HepG2 (cell line): ENCODE measurements around the gene FBXO44. TPM values are rescaled to one million over a fixed set of nuclear protein-coding genes. Genes with fewer than 3 reads are reported as not detected.

Source experiments
- ELF4 ChIP-seq: sonication (generic); formaldehyde crosslinking; IDR thresholded peaks from 2 replicates; pipeline ENCODE4 v1.5.0; 2020; ENCODE audit warnings: missing genetic modification reagents, mild to moderate bottlenecking, moderate library complexity, borderline replicate concordance
- HES4 ChIP-seq: sonication (generic); formaldehyde crosslinking; IDR thresholded peaks from 2 replicates; pipeline ENCODE4 v1.9.0; 2021; ENCODE audit warnings: mild to moderate bottlenecking, missing genetic modification reagents, borderline replicate concordance
- HOXA3 ChIP-seq: sonication (generic); formaldehyde crosslinking; IDR thresholded peaks from 2 replicates; pipeline ENCODE4 v1.5.0; 2020; ENCODE audit warnings: missing genetic modification reagents
- HOXA5 ChIP-seq: sonication (generic); formaldehyde crosslinking; IDR thresholded peaks from 2 replicates; pipeline ENCODE4 v1.4.0; 2020; ENCODE audit warnings: missing genetic modification reagents
- MEF2D ChIP-seq: sonication (generic); formaldehyde crosslinking; IDR thresholded peaks from 2 replicates; pipeline ENCODE4 v1.5.1; 2020; ENCODE audit warnings: mild to moderate bottlenecking, missing genetic modification reagents
- MLLT10 ChIP-seq: sonication (generic); formaldehyde crosslinking; IDR thresholded peaks from 2 replicates; pipeline ENCODE4 v1.4.0; 2020; ENCODE audit warnings: missing genetic modification reagents
- MTA1 ChIP-seq: sonication (generic); formaldehyde crosslinking; IDR thresholded peaks from 2 replicates; pipeline ENCODE4 v1.4.0; 2020; ENCODE audit warnings: missing genetic modification reagents, mild to moderate bottlenecking, borderline replicate concordance
- SOX13 ChIP-seq, 3 experiments: fragments of 450-650 bp in 1 of 3; sonication (generic) in 1 of 3; formaldehyde crosslinking in 1 of 3; IDR thresholded peaks in 2 of 3; conservative IDR thresholded peaks in 1 of 3; 2 replicates each; pipeline versions ENCODE4 v1.5.0 to v1.6.1; 2016 to 2020; ENCODE audit warnings: antibody characterized with exemption in 1 of 3, mild to moderate bottlenecking in 1 of 3, missing compliant biosample characterization in 1 of 3, missing genetic modification reagents in 1 of 3, moderate library complexity in 1 of 3
- SRF ChIP-seq: IDR thresholded peaks from 2 replicates; pipeline ENCODE4 v1.6.1; 2011; ENCODE audit warnings: mild to moderate bottlenecking, low read depth, low read length, moderate library complexity
- ZBTB42 ChIP-seq: sonication (generic); formaldehyde crosslinking; IDR thresholded peaks from 2 replicates; pipeline ENCODE4 v1.5.0; 2020; ENCODE audit warnings: mild to moderate bottlenecking, missing genetic modification reagents
- ZNF138 ChIP-seq: sonication (generic); formaldehyde crosslinking; IDR thresholded peaks from 2 replicates; pipeline ENCODE4 v1.5.0; 2020; ENCODE audit warnings: mild to moderate bottlenecking, low read depth, missing genetic modification reagents
- ZNF224 ChIP-seq: sonication (generic); formaldehyde crosslinking; IDR thresholded peaks from 2 replicates; pipeline ENCODE4 v1.5.0; 2020; ENCODE audit warnings: mild to moderate bottlenecking, missing genetic modification reagents
- ZNF326 ChIP-seq: sonication (generic); formaldehyde crosslinking; IDR thresholded peaks from 2 replicates; pipeline ENCODE4 v1.4.0; 2020; ENCODE audit warnings: missing genetic modification reagents, borderline replicate concordance
- ZNF720 ChIP-seq: sonication (generic); formaldehyde crosslinking; IDR thresholded peaks from 2 replicates; pipeline ENCODE4 v1.4.0; 2020; ENCODE audit warnings: missing genetic modification reagents
- polyA plus RNA-seq, 8 experiments: library from polyadenylated mRNA; depleted of rRNA in 3 of 8; stranded (reverse) in 7 of 8; unstranded in 1 of 8; fragments of >200 nt; fragmentation: Illumina TruSeq in 4 of 8; extraction: Trizol in 4 of 8; gene quantifications; 2 replicates each; pipeline versions ENCODE4 v1.2.1 to v1.2.3, GENCODE V29; 2011 to 2016; ENCODE audit warnings: low read depth in 4 of 8, missing spikeins in 1 of 8, mixed read lengths in 1 of 8; ENCODE audit not compliant: insufficient read depth in 1 of 8
- total RNA-seq, 5 experiments: library from RNA; depleted of rRNA; stranded (reverse); fragments of >200 nt; fragmentation: Illumina TruSeq; extraction: Trizol; gene quantifications; 2 replicates each; pipeline ENCODE4 v1.2.3, GENCODE V29; 2016; ENCODE audit warnings: low read depth in 1 of 5
- TF ChIP-seq, protein P1 (sequence below): sonication (generic); formaldehyde crosslinking; IDR thresholded peaks from 2 replicates; pipeline ENCODE4 v1.5.1; 2020; ENCODE audit warnings: mild to moderate bottlenecking, missing genetic modification reagents, borderline replicate concordance
- TF ChIP-seq, protein P2 (sequence below): sonication (generic); formaldehyde crosslinking; IDR thresholded peaks from 2 replicates; pipeline ENCODE4 v1.5.1; 2020; ENCODE audit warnings: missing genetic modification reagents, mild to moderate bottlenecking, borderline replicate concordance
- TF ChIP-seq, protein P3 (sequence below): sonication (generic); formaldehyde crosslinking; IDR thresholded peaks from 2 replicates; pipeline ENCODE4 v1.8.0; 2022; ENCODE audit warnings: mild to moderate bottlenecking, missing genetic modification reagents
- TF ChIP-seq, protein P4 (sequence below): IDR thresholded peaks from 2 replicates; pipeline ENCODE4 v1.6.1; 2016; ENCODE audit warnings: low read depth, control low read depth

FBXO44 gene
- total and polyA plus RNA-seq, 2 of the 13 experiments (the other 11 are each of a cell fraction or from before 2014, with no cell fraction given), result 22.4 to 27.9 TPM

GRCh38 chr1:11680270-11681070 lies 25.8 kb downstream of the FBXO44 start (continued):
- 0 out of 2 replicates have a peak, but pooled peaks have one; percentile 38 for TF ChIP-seq MTA1 (CRISPR knock-in tag)
- TF ChIP-seq SRF, result no peak
- TF ChIP-seq HES4 (CRISPR knock-in tag), result peak; percentile 73; the same call in 1 of the 2 replicates
- no peak for TF ChIP-seq HOXA3 (CRISPR knock-in tag)
- TF ChIP-seq, protein P1, sequence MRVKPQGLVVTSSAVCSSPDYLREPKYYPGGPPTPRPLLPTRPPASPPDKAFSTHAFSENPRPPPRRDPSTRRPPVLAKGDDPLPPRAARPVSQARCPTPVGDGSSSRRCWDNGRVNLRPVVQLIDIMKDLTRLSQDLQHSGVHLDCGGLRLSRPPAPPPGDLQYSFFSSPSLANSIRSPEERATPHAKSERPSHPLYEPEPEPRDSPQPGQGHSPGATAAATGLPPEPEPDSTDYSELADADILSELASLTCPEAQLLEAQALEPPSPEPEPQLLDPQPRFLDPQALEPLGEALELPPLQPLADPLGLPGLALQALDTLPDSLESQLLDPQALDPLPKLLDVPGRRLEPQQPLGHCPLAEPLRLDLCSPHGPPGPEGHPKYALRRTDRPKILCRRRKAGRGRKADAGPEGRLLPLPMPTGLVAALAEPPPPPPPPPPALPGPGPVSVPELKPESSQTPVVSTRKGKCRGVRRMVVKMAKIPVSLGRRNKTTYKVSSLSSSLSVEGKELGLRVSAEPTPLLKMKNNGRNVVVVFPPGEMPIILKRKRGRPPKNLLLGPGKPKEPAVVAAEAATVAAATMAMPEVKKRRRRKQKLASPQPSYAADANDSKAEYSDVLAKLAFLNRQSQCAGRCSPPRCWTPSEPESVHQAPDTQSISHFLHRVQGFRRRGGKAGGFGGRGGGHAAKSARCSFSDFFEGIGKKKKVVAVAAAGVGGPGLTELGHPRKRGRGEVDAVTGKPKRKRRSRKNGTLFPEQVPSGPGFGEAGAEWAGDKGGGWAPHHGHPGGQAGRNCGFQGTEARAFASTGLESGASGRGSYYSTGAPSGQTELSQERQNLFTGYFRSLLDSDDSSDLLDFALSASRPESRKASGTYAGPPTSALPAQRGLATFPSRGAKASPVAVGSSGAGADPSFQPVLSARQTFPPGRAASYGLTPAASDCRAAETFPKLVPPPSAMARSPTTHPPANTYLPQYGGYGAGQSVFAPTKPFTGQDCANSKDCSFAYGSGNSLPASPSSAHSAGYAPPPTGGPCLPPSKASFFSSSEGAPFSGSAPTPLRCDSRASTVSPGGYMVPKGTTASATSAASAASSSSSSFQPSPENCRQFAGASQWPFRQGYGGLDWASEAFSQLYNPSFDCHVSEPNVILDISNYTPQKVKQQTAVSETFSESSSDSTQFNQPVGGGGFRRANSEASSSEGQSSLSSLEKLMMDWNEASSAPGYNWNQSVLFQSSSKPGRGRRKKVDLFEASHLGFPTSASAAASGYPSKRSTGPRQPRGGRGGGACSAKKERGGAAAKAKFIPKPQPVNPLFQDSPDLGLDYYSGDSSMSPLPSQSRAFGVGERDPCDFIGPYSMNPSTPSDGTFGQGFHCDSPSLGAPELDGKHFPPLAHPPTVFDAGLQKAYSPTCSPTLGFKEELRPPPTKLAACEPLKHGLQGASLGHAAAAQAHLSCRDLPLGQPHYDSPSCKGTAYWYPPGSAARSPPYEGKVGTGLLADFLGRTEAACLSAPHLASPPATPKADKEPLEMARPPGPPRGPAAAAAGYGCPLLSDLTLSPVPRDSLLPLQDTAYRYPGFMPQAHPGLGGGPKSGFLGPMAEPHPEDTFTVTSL (CRISPR knock-in tag), result no peak
- TF ChIP-seq ZNF138 (CRISPR knock-in tag), result 0 out of 2 replicates have a peak, but pooled peaks have one; percentile 22
- TF ChIP-seq MLLT10, result no peak
- no peak for TF ChIP-seq HOXA5 (CRISPR knock-in tag)
- no peak for TF ChIP-seq ZNF326 (CRISPR knock-in tag)
- 0 out of 2 replicates have a peak, but pooled peaks have one; percentile 40 for TF ChIP-seq ELF4 (CRISPR knock-in tag)
- peak; percentile 58; the same call in 1 of the 2 replicates for TF ChIP-seq MEF2D (CRISPR knock-in tag)
- no peak for TF ChIP-seq ZBTB42 (CRISPR knock-in tag)
- TF ChIP-seq SOX13 (IDR thresholded peaks at IDR 0.05), result no peak
- TF ChIP-seq SOX13 (CRISPR knock-in tag; conservative IDR thresholded peaks at IDR 0.05 in 1 of 2, IDR thresholded peaks at IDR 0.05 in 1 of 2), result no peak
- TF ChIP-seq, protein P2, sequence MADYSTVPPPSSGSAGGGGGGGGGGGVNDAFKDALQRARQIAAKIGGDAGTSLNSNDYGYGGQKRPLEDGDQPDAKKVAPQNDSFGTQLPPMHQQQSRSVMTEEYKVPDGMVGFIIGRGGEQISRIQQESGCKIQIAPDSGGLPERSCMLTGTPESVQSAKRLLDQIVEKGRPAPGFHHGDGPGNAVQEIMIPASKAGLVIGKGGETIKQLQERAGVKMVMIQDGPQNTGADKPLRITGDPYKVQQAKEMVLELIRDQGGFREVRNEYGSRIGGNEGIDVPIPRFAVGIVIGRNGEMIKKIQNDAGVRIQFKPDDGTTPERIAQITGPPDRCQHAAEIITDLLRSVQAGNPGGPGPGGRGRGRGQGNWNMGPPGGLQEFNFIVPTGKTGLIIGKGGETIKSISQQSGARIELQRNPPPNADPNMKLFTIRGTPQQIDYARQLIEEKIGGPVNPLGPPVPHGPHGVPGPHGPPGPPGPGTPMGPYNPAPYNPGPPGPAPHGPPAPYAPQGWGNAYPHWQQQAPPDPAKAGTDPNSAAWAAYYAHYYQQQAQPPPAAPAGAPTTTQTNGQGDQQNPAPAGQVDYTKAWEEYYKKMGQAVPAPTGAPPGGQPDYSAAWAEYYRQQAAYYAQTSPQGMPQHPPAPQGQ (CRISPR knock-in tag), result no peak
- TF ChIP-seq ZNF224, result no peak
- TF ChIP-seq, protein P3, sequence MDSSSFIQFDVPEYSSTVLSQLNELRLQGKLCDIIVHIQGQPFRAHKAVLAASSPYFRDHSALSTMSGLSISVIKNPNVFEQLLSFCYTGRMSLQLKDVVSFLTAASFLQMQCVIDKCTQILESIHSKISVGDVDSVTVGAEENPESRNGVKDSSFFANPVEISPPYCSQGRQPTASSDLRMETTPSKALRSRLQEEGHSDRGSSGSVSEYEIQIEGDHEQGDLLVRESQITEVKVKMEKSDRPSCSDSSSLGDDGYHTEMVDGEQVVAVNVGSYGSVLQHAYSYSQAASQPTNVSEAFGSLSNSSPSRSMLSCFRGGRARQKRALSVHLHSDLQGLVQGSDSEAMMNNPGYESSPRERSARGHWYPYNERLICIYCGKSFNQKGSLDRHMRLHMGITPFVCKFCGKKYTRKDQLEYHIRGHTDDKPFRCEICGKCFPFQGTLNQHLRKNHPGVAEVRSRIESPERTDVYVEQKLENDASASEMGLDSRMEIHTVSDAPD (CRISPR knock-in tag), result no peak
- TF ChIP-seq, protein P4, sequence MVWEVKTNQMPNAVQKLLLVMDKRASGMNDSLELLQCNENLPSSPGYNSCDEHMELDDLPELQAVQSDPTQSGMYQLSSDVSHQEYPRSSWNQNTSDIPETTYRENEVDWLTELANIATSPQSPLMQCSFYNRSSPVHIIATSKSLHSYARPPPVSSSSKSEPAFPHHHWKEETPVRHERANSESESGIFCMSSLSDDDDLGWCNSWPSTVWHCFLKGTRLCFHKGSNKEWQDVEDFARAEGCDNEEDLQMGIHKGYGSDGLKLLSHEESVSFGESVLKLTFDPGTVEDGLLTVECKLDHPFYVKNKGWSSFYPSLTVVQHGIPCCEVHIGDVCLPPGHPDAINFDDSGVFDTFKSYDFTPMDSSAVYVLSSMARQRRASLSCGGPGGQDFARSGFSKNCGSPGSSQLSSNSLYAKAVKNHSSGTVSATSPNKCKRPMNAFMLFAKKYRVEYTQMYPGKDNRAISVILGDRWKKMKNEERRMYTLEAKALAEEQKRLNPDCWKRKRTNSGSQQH, result 0 out of 2 replicates have a peak, but pooled peaks have one; percentile 14
- TF ChIP-seq ZNF720, result no peak
